Endothelial cell of umbilical vein (primary cell): ENCODE results near the gene AMIGO1. TPM values are rescaled to one million over a fixed set of nuclear protein-coding genes. Genes with fewer than 3 reads are reported as not detected.

Experiments used
- BruUV-seq: library from RNA; stranded (reverse); fragments of 400-500 nt; replicated peaks from 2 replicates; lab custom pipeline; 2021; lab: Mats Ljungman, UMichigan
- CTCF ChIA-PET: fragments of 300-600, 350-600 bp; sonication (Branson Sonifier 250); formaldehyde crosslinking; loops from one replicate; lab custom pipeline; 2021; ENCODE audit warnings: antibody characterized with exemption, inconsistent platforms; lab: Charles Lee
- POLR2A ChIA-PET: fragments of 300-600, 350-600 bp; sonication (Branson Sonifier 250); formaldehyde crosslinking; loops from one replicate; lab custom pipeline; 2021; ENCODE audit warnings: antibody characterized with exemption, inconsistent platforms; lab: Charles Lee
- DNase-seq: peaks from one replicate; pipeline ENCODE4 v3.0.0-alpha.2; 2011; ENCODE audit warnings: low read depth, low spot score
- FAIRE-seq: peaks from 2 replicates; lab custom pipeline; 2011; peaks lifted over from hg19 to GRCh38; lab: Jason Lieb, UNC
- H2AFZ ChIP-seq: 2 replicates; pipeline ENCODE4 v1.6.0; 2012; ENCODE audit warnings: low read depth, low read length, control low read depth, inconsistent platforms
- H3K27ac ChIP-seq: 2 replicates; pipeline ENCODE4 v1.5.1; 2011; ENCODE audit warnings: low read depth, mild to moderate bottlenecking, control low read depth, low read length, moderate library complexity; ENCODE audit not compliant: insufficient read depth
- H3K27me3 ChIP-seq, 2 experiments: 2 replicates each; pipeline versions ENCODE4 v1.6.0 to v1.6.1; 2011; ENCODE audit warnings: low read length in 2 of 2, mixed read lengths in 1 of 2; ENCODE audit not compliant: control insufficient read depth in 2 of 2, insufficient read depth in 2 of 2
- H3K36me3 ChIP-seq, 2 experiments: 2 replicates in 1 of 2; 3 replicates in 1 of 2; pipeline ENCODE4 v1.5.1; 2011; ENCODE audit warnings: low read length in 2 of 2, mild to moderate bottlenecking in 1 of 2, moderate library complexity in 1 of 2; ENCODE audit not compliant: control insufficient read depth in 2 of 2, insufficient read depth in 2 of 2; ENCODE audit errors: extremely low read depth in 1 of 2
- H3K4me1 ChIP-seq: 3 replicates; pipeline ENCODE4 v1.5.1; 2011; ENCODE audit warnings: mild to moderate bottlenecking, low read length; ENCODE audit not compliant: control insufficient read depth, insufficient read depth; ENCODE audit errors: extremely low read depth
- H3K4me2 ChIP-seq: 2 replicates; pipeline ENCODE4 v1.6.1; 2011; ENCODE audit warnings: low read length, control low read depth, mixed read lengths; ENCODE audit not compliant: insufficient read depth
- H3K4me3 ChIP-seq, 3 experiments: fragments of 200-600 bp in 1 of 3; sonication (generic), shearing (Covaris generic) in 1 of 3; replicated peaks in 1 of 3; 2 replicates each; pipeline ENCODE4 v1.5.1; 2011 to 2016; ENCODE audit warnings: control low read depth in 3 of 3, low read length in 3 of 3, mild to moderate bottlenecking in 2 of 3, inconsistent platforms in 1 of 3, low read depth in 1 of 3, moderate library complexity in 1 of 3; ENCODE audit not compliant: insufficient read depth in 1 of 3
- H3K79me2 ChIP-seq: 2 replicates; pipeline ENCODE4 v1.6.0; 2012; ENCODE audit warnings: low read length, inconsistent platforms; ENCODE audit not compliant: control insufficient read depth, insufficient read depth
- H3K9ac ChIP-seq: replicated peaks from 2 replicates; pipeline ENCODE3; 2011; ENCODE audit warnings: low read length, control low read depth; ENCODE audit not compliant: insufficient read depth; ENCODE audit errors: extremely low read depth
- H3K9me1 ChIP-seq: replicated peaks from 3 replicates; pipeline ENCODE4 v1.6.0; 2011; ENCODE audit warnings: mild to moderate bottlenecking, low read length; ENCODE audit not compliant: control insufficient read depth, insufficient read depth; ENCODE audit errors: extremely low read depth
- H3K9me3 ChIP-seq: replicated peaks from 2 replicates; pipeline ENCODE4 v1.5.1; 2012; ENCODE audit warnings: low read length, inconsistent platforms; ENCODE audit not compliant: control insufficient read depth, insufficient read depth
- H4K20me1 ChIP-seq: replicated peaks from 2 replicates; pipeline ENCODE3; 2011; ENCODE audit warnings: mild to moderate bottlenecking, low read length; ENCODE audit not compliant: control insufficient read depth, insufficient read depth; ENCODE audit errors: extremely low read depth
- EZH2 ChIP-seq: IDR thresholded peaks from 2 replicates; pipeline ENCODE4 v1.6.1; 2012; ENCODE audit warnings: borderline replicate concordance, low read depth, mild to moderate bottlenecking, moderate library complexity, low read length, inconsistent platforms; ENCODE audit not compliant: severe bottlenecking
- FOS ChIP-seq: IDR thresholded peaks from 2 replicates; pipeline ENCODE4 v1.6.1; 2011; ENCODE audit warnings: mild to moderate bottlenecking, low read length, moderate library complexity, borderline replicate concordance; ENCODE audit not compliant: insufficient read depth
- GATA2 ChIP-seq: IDR thresholded peaks from 2 replicates; pipeline ENCODE4 v1.7.0; 2011; ENCODE audit warnings: low read depth, mild to moderate bottlenecking, moderate library complexity, mixed read lengths, low read length; ENCODE audit not compliant: insufficient read length, insufficient read depth
- JUN ChIP-seq: IDR thresholded peaks from 2 replicates; pipeline ENCODE4 v1.6.1; 2011; ENCODE audit warnings: borderline replicate concordance, low read depth; ENCODE audit not compliant: insufficient read length, insufficient read depth
- MYC ChIP-seq: IDR thresholded peaks from one replicate; pipeline ENCODE4 v1.6.1; 2011; ENCODE audit warnings: mild to moderate bottlenecking, low read depth, low read length
- POLR2AphosphoS5 ChIP-seq: IDR thresholded peaks from 2 replicates; pipeline ENCODE4 v1.6.1; 2012; ENCODE audit warnings: low read depth, mild to moderate bottlenecking, control low read depth, low read length, moderate library complexity; ENCODE audit not compliant: insufficient read depth
- dilution Hi-C: fragments of 300-500 bp; cut with MboI; formaldehyde crosslinking; loops from one replicate; pipeline ENCODE4 v1.15.0; 2019; ENCODE audit warnings: low sequenced_read_pairs; ENCODE audit not compliant: extremely low pct_ligation_motif_present
- intact Hi-C: fragments of 100-400 bp; cut with micrococcal nuclease; formaldehyde crosslinking; loops from one replicate; pipeline ENCODE4 v1.10.0; 2022
- polyA plus RNA-seq, 4 experiments: library from polyadenylated mRNA; depleted of rRNA in 3 of 4; stranded (reverse) in 3 of 4; unstranded in 1 of 4; fragments of >200 nt; gene quantifications; 2 replicates each; pipeline versions ENCODE4 v1.2.1 to v1.2.3, GENCODE V29; 2011 to 2012; ENCODE audit warnings: missing spikeins in 1 of 4
- total RNA-seq: library from RNA; stranded (reverse); gene quantifications from 2 replicates; pipeline ENCODE4 v1.2.3, GENCODE V29; 2021
- TF ChIP-seq, protein P1 (sequence below): IDR thresholded peaks from 2 replicates; pipeline ENCODE4 v1.6.1; 2011; ENCODE audit not compliant: insufficient read depth, insufficient read length

The AMIGO1 gene
- total and polyA plus RNA-seq, 2 donors (not counting 3 experiments of a cell fraction or from before 2014, with no cell fraction given): 0.80 to 0.88 TPM

DNA sequence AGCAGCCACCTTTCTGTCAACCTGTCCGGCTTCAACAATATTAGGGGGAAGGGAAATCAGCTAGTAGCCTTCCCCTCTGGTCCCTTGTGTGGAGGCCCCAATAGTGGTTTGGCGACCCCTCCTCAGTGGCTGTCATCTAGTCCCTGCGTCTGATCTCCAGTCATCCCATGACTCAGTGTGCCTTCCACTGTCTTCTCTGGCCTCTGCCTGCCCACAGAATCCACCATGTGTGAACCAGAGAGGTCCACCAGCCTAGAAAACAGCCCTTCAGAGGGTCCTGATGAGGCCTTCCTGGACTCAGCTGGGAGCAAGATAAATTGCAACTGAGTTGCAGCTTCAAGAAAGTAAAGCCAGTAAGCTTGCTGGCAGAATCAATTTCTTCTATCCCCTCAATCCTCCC is 29.6 kb downstream of the AMIGO1 start:
- Histone ChIP-seq H3K27ac (no peak overlapping the region), H3K9me1 (no peaks in the 10 kb centered on the region), H3K4me2 (no peak overlapping the region), H3K4me1 (peaks cover 14% of the 10 kb centered on the region), H3K4me3 (no peak overlapping the region), H3K79me2 (no peaks in the 10 kb centered on the region), H3K9ac (no peak overlapping the region), H3K36me3 (no peaks in the 10 kb centered on the region), H3K9me3 (no peaks in the 10 kb centered on the region), H3K27me3 (peaks cover 28 to 32% of the 10 kb centered on the region in 2 experiments), H4K20me1 (no peaks in the 10 kb centered on the region), H2AFZ (no peak overlapping the region)
- DNase-seq (no peak), FAIRE-seq (no peak)
- POLR2A ChIA-PET: no interaction called here
- TF ChIP-seq JUN: no peak
- no peak for TF ChIP-seq FOS
- TF ChIP-seq GATA2: no peak
- no peak for TF ChIP-seq POLR2AphosphoS5
- TF ChIP-seq MYC: no peak
- dilution Hi-C loops (no loop called here), intact Hi-C loops (loop anchor here (10.0 kb wide), 3 partner anchors 135 to 285 kb away; partner anchors contain the start of genes AMPD2, EPS8L3 and GNAT2)
- BruUV-seq: no TSS peak
- CTCF ChIA-PET: no interaction called here

DNA sequence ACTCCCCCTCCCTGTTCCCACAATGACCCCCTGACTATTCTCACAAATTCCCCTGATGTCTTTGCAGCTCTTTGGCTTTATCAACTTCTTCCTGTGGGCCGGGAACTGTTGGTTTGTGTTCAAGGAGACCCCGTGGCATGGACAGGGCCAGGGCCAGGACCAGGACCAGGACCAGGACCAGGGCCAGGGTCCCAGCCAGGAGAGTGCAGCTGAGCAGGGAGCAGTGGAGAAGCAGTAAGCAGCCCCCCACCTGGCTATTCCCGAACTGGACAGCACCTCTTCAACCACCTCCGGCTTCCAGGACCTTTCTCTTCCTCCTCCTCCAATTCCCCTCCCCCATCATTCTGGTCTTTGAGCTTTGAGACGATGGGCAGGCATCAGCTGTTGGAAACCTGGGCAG is 30.2 kb downstream of the AMIGO1 start:
- Histone ChIP-seq H3K9me3 (no peaks in the 10 kb centered on the region), H4K20me1 (no peaks in the 10 kb centered on the region), H3K4me1 (peaks cover 8% of the 10 kb centered on the region), H3K36me3 (no peaks in the 10 kb centered on the region), H3K27ac (no peak overlapping the region), H2AFZ (no peak overlapping the region), H3K27me3 (peaks cover 32% of the 10 kb centered on the region in 2 experiments), H3K9ac (no peak overlapping the region), H3K4me3 (no peak overlapping the region), H3K79me2 (no peaks in the 10 kb centered on the region), H3K9me1 (no peaks in the 10 kb centered on the region), H3K4me2 (no peak overlapping the region)
- TF ChIP-seq EZH2: no peak
- no peak for TF ChIP-seq JUN
- no peak for TF ChIP-seq FOS
- TF ChIP-seq, protein P1, sequence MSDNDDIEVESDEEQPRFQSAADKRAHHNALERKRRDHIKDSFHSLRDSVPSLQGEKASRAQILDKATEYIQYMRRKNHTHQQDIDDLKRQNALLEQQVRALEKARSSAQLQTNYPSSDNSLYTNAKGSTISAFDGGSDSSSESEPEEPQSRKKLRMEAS: no peak
- ChIA-PET CTCF (no interaction called here), POLR2A (no interaction called here)
- FAIRE-seq (no peak), DNase-seq (no peak)
- dilution Hi-C loops: no loop called here
- intact Hi-C loops: no loop called here
- no TSS peak for BruUV-seq
